Head of caudate nucleus (tissue), 42 donors: ENCODE data around the gene CCL1.

Experiments used
- DNase-seq, 42 donors: peaks; one replicate each; pipeline versions ENCODE4 v3.0.0 to v3.0.0-alpha.2; 2020 to 2021; ENCODE audit warnings: mixed read lengths in 7 of 42
- intact Hi-C: fragments of 100-400 bp; cut with DNase I; formaldehyde crosslinking; loops from one replicate; pipeline ENCODE4 v1.15.0; 2022

The CCL1 gene

GRCh38 chr17:34314279-34314678 is 48.8 kb downstream of the CCL1 start:
- no peak for DNase-seq
- intact Hi-C loops = no loop called here

GRCh38 chr17:34313164-34313563 is 49.9 kb downstream of the CCL1 start:
- no peak for DNase-seq
- intact Hi-C loops = no loop called here

- DNase-seq = no peak
- intact Hi-C loops = no loop called here
These were observed 51.0 kb downstream of the CCL1 start for GRCh38 chr17:34312080-34312479.

GRCh38 chr17:34311291-34311690 is 51.7 kb downstream of the CCL1 start:
- no peak for DNase-seq
- intact Hi-C loops = no loop called here
